Activated CD4-positive, alpha-beta memory T cell treated with anti-CD3 and anti-CD28 coated beads for 36 hours (primary cell): ENCODE data around the gene SYS1. TPM values are rescaled to one million over a fixed set of nuclear protein-coding genes. Genes with fewer than 3 reads are reported as not detected.
A peak's percentile ranks its signal among the peaks of the same experiment; 100 is the strongest.
"Not testable (repeated sequence)": the region's sequence is repeated elsewhere in the genome, so short reads cannot be mapped to it uniquely, and the experiment has no call there.

Source experiments
- CTCF ChIA-PET: fragments of 350-600 bp; sonication (Branson Sonifier 250); formaldehyde crosslinking; loops from one replicate; lab custom pipeline; 2021; ENCODE audit warnings: antibody characterized with exemption, inconsistent platforms; lab: Charles Lee
- POLR2A ChIA-PET: fragments of 350-600 bp; sonication (Branson Sonifier 250); formaldehyde crosslinking; loops from one replicate; lab custom pipeline; 2021; ENCODE audit warnings: antibody characterized with exemption; lab: Charles Lee
- DNase-seq: peaks from one replicate; pipeline ENCODE4 v3.0.0-alpha.2; 2020
- H3K27ac Mint-ChIP-seq: one replicate; pipeline ENCODE4 v1.8.0; 2021; ENCODE audit warnings: mixed read lengths
- H3K27me3 Mint-ChIP-seq: one replicate; pipeline ENCODE4 v1.8.0; 2021; ENCODE audit warnings: mixed read lengths
- H3K36me3 Mint-ChIP-seq: one replicate; pipeline ENCODE4 v1.8.0; 2021; ENCODE audit warnings: mixed read lengths
- H3K4me1 Mint-ChIP-seq: one replicate; pipeline ENCODE4 v1.8.0; 2021; ENCODE audit warnings: low read depth, mixed read lengths
- H3K4me3 Mint-ChIP-seq: one replicate; pipeline ENCODE4 v1.8.0; 2021; ENCODE audit warnings: mild to moderate bottlenecking, mixed read lengths
- H3K9me3 Mint-ChIP-seq: one replicate; pipeline ENCODE4 v1.8.0; 2021; ENCODE audit warnings: mixed read lengths
- intact Hi-C: fragments of 100-400 bp; cut with micrococcal nuclease; formaldehyde crosslinking; loops from one replicate; pipeline ENCODE4 v1.15.1; 2023
- total RNA-seq, 2 experiments: library from RNA; stranded (reverse); gene quantifications; one replicate each; pipeline ENCODE4 v1.2.3, GENCODE V29; 2021

Gene SYS1
- total RNA-seq, 2 experiments from 2014 or later: 19.9 to 24.8 TPM

GRCh38 chr20:45347297-45347935 is 15.5 kb upstream of the SYS1 start:
- ChIA-PET CTCF (interaction anchor here (0.9 to 5.3 kb wide), 7 partner anchors 12 to 102 kb away, joined by 3 to 33 read pairs (median 7); partner anchors contain the start of gene SYS1), POLR2A (interaction anchor here (0.7 to 3.6 kb wide), 5 partner anchors 8 to 403 kb away, joined by 3 to 16 read pairs (median 3); partner anchors contain the start of gene SYS1)
- no peaks in the 10 kb centered on the region for H3K27me3 Mint-ChIP-seq
- peak overlapping the region; percentile 86 for H3K4me3 Mint-ChIP-seq
- peaks cover 13% of the 10 kb centered on the region for H3K36me3 Mint-ChIP-seq
- no peak for DNase-seq
- intact Hi-C loops: loop anchor here (2.0 kb wide), 1 partner anchor 29 kb away; no protein-coding TSS in a partner anchor
- H3K9me3 Mint-ChIP-seq: no peaks in the 10 kb centered on the region
- H3K4me1 Mint-ChIP-seq: peaks cover 45% of the 10 kb centered on the region
- peak overlapping the region; percentile 76 for H3K27ac Mint-ChIP-seq

- no peaks in the 10 kb centered on the region for H3K9me3 Mint-ChIP-seq
- H3K4me3 Mint-ChIP-seq: peak within 1 kb of the TSS; percentile 86
- ChIA-PET CTCF (interaction anchor here (0.7 to 5.3 kb wide), 8 partner anchors 11 to 88 kb away, joined by 3 to 33 read pairs (median 6); partner anchors contain the start of gene SYS1), POLR2A (interaction anchor here (0.6 to 3.6 kb wide), 5 partner anchors 8 to 403 kb away, joined by 3 to 16 read pairs (median 3); partner anchors contain the start of gene SYS1)
- H3K27me3 Mint-ChIP-seq: no peaks in the 10 kb centered on the region
- intact Hi-C loops: loop anchor here (2.0 kb wide), 2 partner anchors 15 to 29 kb away; partner anchors contain the start of gene SYS1
- H3K36me3 Mint-ChIP-seq: peaks cover 13% of the 10 kb centered on the region
- H3K4me1 Mint-ChIP-seq: peaks cover 43% of the 10 kb centered on the region
- peak; percentile 76 for DNase-seq
- peak within 1 kb of the TSS; percentile 76 for H3K27ac Mint-ChIP-seq
These were observed 14.8 kb upstream of the SYS1 start, which contains the start of gene SDC4 for GRCh38 chr20:45347936-45348778. SDC4 (minus strand) TSS chr20:45348424; CDS start chr20:45348384, 40 bp downstream.

- peaks cover 9% of the 10 kb centered on the region for H3K36me3 Mint-ChIP-seq
- no peak for DNase-seq
- H3K27ac Mint-ChIP-seq: no peak overlapping the region
- CTCF ChIA-PET: interaction anchor here (4.5 to 5.3 kb wide), 2 partner anchors 13 to 86 kb away, joined by 29 to 33 read pairs; partner anchors contain the start of gene SYS1
- POLR2A ChIA-PET: no interaction called here
- H3K4me3 Mint-ChIP-seq: no peak overlapping the region
- H3K9me3 Mint-ChIP-seq: no peaks in the 10 kb centered on the region
- intact Hi-C loops: no loop called here
- H3K27me3 Mint-ChIP-seq: no peaks in the 10 kb centered on the region
- peaks cover 49% of the 10 kb centered on the region for H3K4me1 Mint-ChIP-seq
These were observed 12.7 kb upstream of the SYS1 start for GRCh38 chr20:45350217-45350616.

GRCh38 chr20:45350795-45351194 is 12.2 kb upstream of the SYS1 start:
- POLR2A ChIA-PET, DNase-seq, H3K9me3 Mint-ChIP-seq, H3K27ac Mint-ChIP-seq, intact Hi-C loops, H3K4me3 Mint-ChIP-seq, H3K36me3 Mint-ChIP-seq, H3K27me3 Mint-ChIP-seq: not testable (repeated sequence)
- CTCF ChIA-PET: interaction anchor here (1.2 to 1.8 kb wide), 3 partner anchors 12 to 102 kb away, joined by 3 to 7 read pairs (median 6); partner anchors contain the start of gene SYS1
- peaks cover 49% of the 10 kb centered on the region for H3K4me1 Mint-ChIP-seq

- peaks cover 44% of the 10 kb centered on the region for H3K4me1 Mint-ChIP-seq
- H3K27ac Mint-ChIP-seq: no peak overlapping the region
- H3K27me3 Mint-ChIP-seq: no peaks in the 10 kb centered on the region
- intact Hi-C loops: no loop called here
- H3K36me3 Mint-ChIP-seq: no peaks in the 10 kb centered on the region
- no peak overlapping the region for H3K4me3 Mint-ChIP-seq
- CTCF ChIA-PET: interaction anchor here (0.6 to 4.0 kb wide), 10 partner anchors 10 to 418 kb away, joined by 3 to 29 read pairs (median 4); partner anchors contain the start of genes PIGT and SYS1
- no peak for DNase-seq
- POLR2A ChIA-PET: no interaction called here
- no peaks in the 10 kb centered on the region for H3K9me3 Mint-ChIP-seq
These were observed 10.2 kb upstream of the SYS1 start for GRCh38 chr20:45352729-45353128.

GRCh38 chr20:45353746-45354145 is 9.2 kb upstream of the SYS1 start:
- Mint-ChIP-seq H3K36me3 (no peaks in the 10 kb centered on the region), H3K4me1 (peaks cover 50% of the 10 kb centered on the region), H3K4me3 (no peak overlapping the region), H3K9me3 (no peaks in the 10 kb centered on the region), H3K27me3 (no peaks in the 10 kb centered on the region), H3K27ac (peak overlapping the region; percentile 88)
- no peak for DNase-seq
- ChIA-PET CTCF (interaction anchor here (1.1 to 4.0 kb wide), 7 partner anchors 9 to 417 kb away, joined by 3 to 29 read pairs (median 7); partner anchors contain the start of gene SYS1), POLR2A (interaction anchor here (0.6 to 2.1 kb wide), 4 partner anchors 9 to 33 kb away, joined by 3 to 8 read pairs (median 4); no protein-coding TSS in a partner anchor)
- intact Hi-C loops: no loop called here

GRCh38 chr20:45354423-45355208 is 8.3 kb upstream of the SYS1 start:
- H3K36me3 Mint-ChIP-seq: no peaks in the 10 kb centered on the region
- no peaks in the 10 kb centered on the region for H3K27me3 Mint-ChIP-seq
- ChIA-PET POLR2A (interaction anchor here (0.6 to 2.1 kb wide), 4 partner anchors 9 to 34 kb away, joined by 3 to 8 read pairs (median 4); no protein-coding TSS in a partner anchor), CTCF (interaction anchor here (1.1 to 4.0 kb wide), 8 partner anchors 8 to 96 kb away, joined by 3 to 29 read pairs (median 6); partner anchors contain the start of genes PIGT and SYS1)
- no peaks in the 10 kb centered on the region for H3K9me3 Mint-ChIP-seq
- peak overlapping the region; percentile 88 for H3K27ac Mint-ChIP-seq
- peak overlapping the region; percentile 54 for H3K4me3 Mint-ChIP-seq
- intact Hi-C loops: loop anchor here (1.0 kb wide), 1 partner anchor 8 kb away; no protein-coding TSS in a partner anchor
- peak; percentile 63 for DNase-seq
- peaks cover 50% of the 10 kb centered on the region for H3K4me1 Mint-ChIP-seq

GRCh38 chr20:45355209-45356084 is 7.5 kb upstream of the SYS1 start:
- CTCF ChIA-PET: interaction anchor here (1.1 to 4.0 kb wide), 8 partner anchors 8 to 95 kb away, joined by 3 to 29 read pairs (median 6); partner anchors contain the start of genes PIGT and SYS1
- POLR2A ChIA-PET: interaction anchor here (0.9 to 2.1 kb wide), 2 partner anchors 8 to 18 kb away, joined by 4 to 8 read pairs; no protein-coding TSS in a partner anchor
- no peaks in the 10 kb centered on the region for H3K36me3 Mint-ChIP-seq
- peak overlapping the region; percentile 88 for H3K27ac Mint-ChIP-seq
- intact Hi-C loops: loop anchor here (1.0 kb wide), 1 partner anchor 9 kb away; no protein-coding TSS in a partner anchor
- H3K27me3 Mint-ChIP-seq: no peaks in the 10 kb centered on the region
- peak overlapping the region; percentile 54 for H3K4me3 Mint-ChIP-seq
- H3K4me1 Mint-ChIP-seq: peaks cover 50% of the 10 kb centered on the region
- no peaks in the 10 kb centered on the region for H3K9me3 Mint-ChIP-seq
- peak; percentile 39 for DNase-seq

GRCh38 chr20:45358282-45359068 is 4.5 kb upstream of the SYS1 start:
- H3K9me3 Mint-ChIP-seq: no peaks in the 10 kb centered on the region
- no peak overlapping the region for H3K4me3 Mint-ChIP-seq
- H3K27ac Mint-ChIP-seq: no peak overlapping the region

More at GRCh38 chr20:45358282-45359068, 4.5 kb upstream of the SYS1 start:
- ChIA-PET CTCF (interaction anchor here (1.2 to 10.0 kb wide), 7 partner anchors 16 to 413 kb away, joined by 3 to 175 read pairs (median 8); partner anchors contain the start of genes PIGT and TP53TG5), POLR2A (no interaction called here)
- Mint-ChIP-seq H3K27me3 (no peaks in the 10 kb centered on the region), H3K4me1 (peaks cover 49% of the 10 kb centered on the region), H3K36me3 (no peaks in the 10 kb centered on the region)
- intact Hi-C loops: no loop called here
- peak; percentile 22 for DNase-seq
